Measurements from ENCODE around the gene WAPL.

WAPL gene

DNA sequence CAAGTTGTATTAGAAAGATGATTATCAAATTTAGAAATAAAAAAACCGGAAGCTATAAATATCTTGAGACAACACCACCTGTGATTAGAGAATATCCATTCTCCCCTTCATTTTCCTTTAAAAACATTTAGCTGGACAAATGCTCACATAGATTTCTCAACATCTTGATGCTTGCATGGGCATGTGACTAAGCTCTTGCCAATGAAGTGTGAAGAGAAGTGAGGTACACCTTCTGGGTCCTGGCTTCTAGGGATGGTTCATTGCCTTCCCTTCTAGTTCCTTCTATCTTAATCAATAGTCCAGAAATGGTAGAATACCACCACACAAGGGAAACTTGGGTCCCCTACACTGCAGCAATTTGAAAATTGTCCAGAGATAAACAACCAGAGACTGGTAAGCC is 41.0 kb downstream of the WAPL start:
- DNase-seq (ENCODE audit: extremely low read depth in 1 of 2, low read depth in 1 of 2): no peak

GRCh38 chr10:86472061-86472460 is 49.5 kb downstream of the WAPL start:
- no peak for DNase-seq (ENCODE audit: extremely low read depth in 1 of 2, low read depth in 1 of 2)

- no peak for DNase-seq (ENCODE audit: extremely low read depth in 1 of 2, low read depth in 1 of 2)
Observed at GRCh38 chr10:86461963-86462804, 59.4 kb downstream of the WAPL start.

DNA sequence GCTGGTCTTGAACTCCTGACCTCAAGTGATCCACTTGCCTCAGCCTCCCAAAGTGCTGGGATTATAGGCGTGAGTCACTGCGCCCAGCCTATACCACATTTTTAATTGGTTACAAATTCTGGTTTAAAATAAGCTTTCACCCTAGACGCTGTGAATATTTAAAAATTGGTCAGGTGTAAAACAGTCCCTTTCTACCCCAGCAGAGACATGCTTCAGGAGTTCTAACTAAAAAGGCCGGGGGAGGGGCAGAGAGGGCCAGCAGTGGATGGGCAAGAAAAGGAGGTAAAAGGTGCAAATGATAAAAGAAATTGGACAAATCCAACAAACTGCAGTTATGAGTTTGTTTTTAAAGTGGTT is 70.0 kb downstream of the WAPL start:
- no peak for DNase-seq (ENCODE audit: extremely low read depth in 1 of 2, low read depth in 1 of 2)

GRCh38 chr10:86450806-86451603 is 70.6 kb downstream of the WAPL start:
- DNase-seq (ENCODE audit: extremely low read depth in 1 of 2, low read depth in 1 of 2): no peak

DNA sequence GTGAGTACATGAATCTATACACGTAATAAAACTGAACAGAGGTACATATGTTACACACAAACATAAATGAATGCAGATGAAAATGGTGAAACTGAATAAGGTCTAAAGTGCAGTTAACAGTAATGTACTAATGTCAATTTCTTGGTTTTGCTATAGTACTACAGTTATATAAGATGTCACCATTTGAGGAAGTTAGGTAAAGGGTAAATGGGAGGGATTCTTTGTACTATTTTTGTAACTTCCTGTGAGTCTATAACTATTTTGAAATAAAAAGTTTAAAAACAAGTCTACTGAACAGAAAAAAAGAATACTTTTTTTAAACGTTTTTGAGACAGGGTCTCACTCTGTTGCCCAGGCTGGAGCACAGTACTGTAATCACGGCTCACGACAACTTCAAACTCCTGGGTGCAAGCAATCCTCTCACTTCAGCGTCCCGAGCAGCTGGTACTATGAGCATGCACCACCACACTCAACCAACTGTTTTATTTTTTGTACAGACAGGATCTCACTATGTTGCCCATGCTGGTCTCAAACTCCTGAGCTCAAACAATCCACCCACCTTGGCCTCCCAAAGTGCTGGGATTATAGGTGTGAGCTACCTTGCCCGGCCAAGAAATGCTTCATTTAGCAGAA is 71.5 kb downstream of the WAPL start:
- DNase-seq (ENCODE audit: extremely low read depth in 1 of 2, low read depth in 1 of 2): no peak

DNA sequence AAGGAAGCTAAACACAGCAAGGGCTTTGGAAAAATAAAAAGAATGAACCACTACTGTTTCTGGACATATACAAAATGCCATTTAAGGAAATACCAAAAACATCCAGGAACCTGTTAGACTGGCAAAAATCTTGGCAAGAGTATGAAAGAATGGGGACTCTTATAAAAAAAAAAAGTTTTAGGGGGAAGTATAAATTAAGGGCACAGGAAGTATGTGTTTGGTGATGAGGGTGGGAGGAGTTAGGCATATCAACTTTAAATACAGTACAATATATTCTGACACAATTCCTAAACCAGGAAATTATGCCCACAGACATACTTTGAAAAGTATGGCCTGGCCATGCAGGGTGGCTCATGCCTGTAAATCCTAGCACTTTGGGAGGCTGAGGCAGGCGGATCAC is 74.2 kb downstream of the WAPL start:
- no peak for DNase-seq (ENCODE audit: extremely low read depth in 1 of 2, low read depth in 1 of 2)

GRCh38 chr10:86446987-86447386 is 74.6 kb downstream of the WAPL start:
- DNase-seq (ENCODE audit: extremely low read depth in 1 of 2, low read depth in 1 of 2): no peak

DNA sequence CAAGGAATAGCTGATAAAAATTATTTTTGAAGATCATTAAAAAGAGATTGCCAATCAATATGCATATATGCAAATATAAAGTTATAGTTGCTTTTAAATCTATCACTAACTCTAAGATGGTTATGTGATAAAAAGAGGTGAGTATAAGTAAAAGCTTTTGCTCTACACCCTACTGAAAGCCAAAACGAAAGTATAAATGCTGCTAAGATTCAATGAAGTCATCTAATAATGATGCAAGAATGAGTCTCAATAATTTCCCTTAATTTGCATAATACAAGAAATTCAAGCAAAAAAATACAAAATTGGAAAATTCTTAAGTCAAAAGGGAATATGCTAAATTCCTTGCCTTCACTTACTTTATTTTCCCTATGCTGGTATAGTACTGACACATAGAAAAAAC is 75.2 kb downstream of the WAPL start:
- DNase-seq (ENCODE audit: extremely low read depth in 1 of 2, low read depth in 1 of 2): no peak

- DNase-seq (ENCODE audit: extremely low read depth in 1 of 2, low read depth in 1 of 2): no peak
Observed at GRCh38 chr10:86443936-86444335, 77.7 kb downstream of the WAPL start.

- no peak for DNase-seq (ENCODE audit: extremely low read depth in 1 of 2, low read depth in 1 of 2)
Observed at GRCh38 chr10:86443069-86443468, 78.5 kb downstream of the WAPL start.

GRCh38 chr10:86440874-86441843 is 80.4 kb downstream of the WAPL start:
- no peak for DNase-seq (ENCODE audit: extremely low read depth in 1 of 2, low read depth in 1 of 2)

DNA sequence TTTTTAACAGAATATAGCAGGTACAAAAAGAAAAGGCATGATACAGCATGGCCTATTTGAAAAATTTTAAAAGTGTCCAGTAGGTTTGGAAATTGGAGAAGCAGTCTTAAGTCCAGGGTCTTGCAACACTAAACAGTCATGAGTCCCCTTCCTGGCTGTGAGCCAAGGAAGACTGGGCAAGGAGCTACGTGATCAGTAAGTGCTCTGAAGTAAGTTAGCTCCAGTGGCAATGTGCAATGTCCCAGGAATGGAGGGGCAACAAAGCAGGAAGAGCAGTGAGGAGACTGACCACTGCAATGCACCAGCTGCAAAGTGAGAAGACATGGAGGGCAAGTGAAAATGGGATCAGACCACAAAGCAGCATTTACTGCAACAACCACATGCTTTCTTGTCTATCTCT is 82.0 kb downstream of the WAPL start:
- no peak for DNase-seq (ENCODE audit: extremely low read depth in 1 of 2, low read depth in 1 of 2)

DNA sequence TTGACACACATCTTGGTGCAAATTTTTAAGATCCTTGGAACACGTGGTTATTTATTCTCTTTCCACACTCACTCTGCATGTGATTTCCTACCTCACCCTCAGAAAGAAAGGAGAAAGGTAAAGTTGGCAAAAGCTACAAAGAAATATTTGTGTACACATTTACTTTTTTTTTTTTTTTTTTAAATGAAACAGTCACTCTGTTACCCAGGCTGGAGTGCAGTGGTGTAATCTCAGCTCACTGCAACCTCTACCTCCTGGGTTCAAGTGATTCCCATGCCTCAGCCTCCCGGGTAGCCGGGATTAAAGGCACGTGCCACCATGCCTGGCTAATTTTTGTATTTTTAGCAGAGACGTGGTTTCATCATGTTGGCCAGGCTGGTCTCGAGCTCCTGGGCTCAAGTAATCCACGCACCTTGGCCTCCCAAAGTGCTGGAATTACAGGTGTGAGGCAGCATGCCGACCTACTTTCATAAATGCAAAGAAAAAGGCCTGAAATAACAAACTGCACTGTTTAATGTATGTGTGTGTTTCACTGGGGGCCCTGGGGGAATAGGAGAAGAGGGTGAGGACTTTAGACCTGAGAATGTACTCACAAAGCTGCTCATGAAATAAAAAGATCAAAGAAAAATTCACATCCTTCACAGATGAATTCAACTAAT is 83.4 kb downstream of the WAPL start:
- DNase-seq (ENCODE audit: extremely low read depth in 1 of 2, low read depth in 1 of 2): no peak

DNA sequence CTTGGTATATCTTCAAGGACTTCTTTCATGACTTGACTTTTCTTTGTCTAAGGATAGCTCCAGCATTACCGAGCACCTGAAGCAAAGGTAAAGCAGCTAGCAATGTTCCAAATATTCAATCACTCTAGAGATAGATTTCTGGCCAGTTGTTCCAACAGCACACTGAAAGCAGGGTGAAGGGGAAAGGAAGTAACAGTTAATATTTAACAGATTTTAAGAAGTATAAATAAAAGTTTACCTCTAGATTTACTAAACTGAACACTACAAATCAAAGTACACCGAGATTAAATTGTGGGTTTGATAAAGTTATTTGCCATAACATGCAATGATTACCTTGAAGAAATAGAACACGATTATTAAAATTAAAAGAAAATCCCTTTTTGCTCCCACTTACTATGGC is 84.1 kb downstream of the WAPL start:
- DNase-seq (ENCODE audit: extremely low read depth in 1 of 2, low read depth in 1 of 2): no peak

DNA sequence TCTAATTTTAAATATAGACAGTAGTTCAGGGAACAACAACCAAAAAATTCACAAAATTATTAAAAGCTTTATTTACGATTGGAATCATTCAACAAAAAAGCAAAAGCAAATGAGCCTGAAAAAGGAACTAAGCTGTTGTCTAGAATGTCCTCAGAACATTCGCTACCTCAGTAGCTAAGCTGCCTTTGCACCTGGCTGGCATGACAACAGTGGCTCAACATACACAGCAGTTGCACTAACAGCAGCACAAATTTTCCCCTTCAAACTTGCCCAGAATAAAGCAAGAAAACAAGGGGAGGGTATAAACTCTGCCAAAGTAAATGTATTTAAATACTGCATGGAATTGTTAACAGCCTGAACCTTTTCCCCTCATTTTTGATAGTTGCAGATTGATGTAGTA is 84.6 kb downstream of the WAPL start:
- DNase-seq (ENCODE audit: extremely low read depth in 1 of 2, low read depth in 1 of 2): no peak

GRCh38 chr10:86434656-86435055 is 86.9 kb downstream of the WAPL start:
- DNase-seq (ENCODE audit: extremely low read depth in 1 of 2, low read depth in 1 of 2): no peak

- no peak for DNase-seq (ENCODE audit: extremely low read depth in 1 of 2, low read depth in 1 of 2)
Observed at GRCh38 chr10:86423739-86424138, 97.9 kb downstream of the WAPL start.

DNA sequence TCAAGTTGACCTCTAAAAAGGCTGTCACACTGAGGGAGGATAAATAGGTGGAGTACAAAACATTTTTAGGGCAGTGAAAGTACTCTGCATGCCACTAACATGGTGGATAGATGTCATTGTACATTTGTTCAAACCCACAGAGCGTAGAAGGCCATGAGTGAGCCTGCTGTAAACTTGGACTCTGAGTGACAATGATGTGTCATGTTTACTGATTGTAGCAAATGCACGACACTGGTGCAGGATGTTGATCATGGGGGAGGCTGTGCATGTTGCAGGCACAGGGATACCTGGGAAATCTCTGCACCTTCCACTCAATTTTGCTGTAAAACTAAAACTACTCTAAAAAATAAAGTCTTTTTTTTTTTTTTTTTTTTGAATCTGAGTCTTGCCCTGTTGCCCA is 102.5 kb downstream of the WAPL start:
- DNase-seq (ENCODE audit: extremely low read depth in 1 of 2, low read depth in 1 of 2): no peak

DNA sequence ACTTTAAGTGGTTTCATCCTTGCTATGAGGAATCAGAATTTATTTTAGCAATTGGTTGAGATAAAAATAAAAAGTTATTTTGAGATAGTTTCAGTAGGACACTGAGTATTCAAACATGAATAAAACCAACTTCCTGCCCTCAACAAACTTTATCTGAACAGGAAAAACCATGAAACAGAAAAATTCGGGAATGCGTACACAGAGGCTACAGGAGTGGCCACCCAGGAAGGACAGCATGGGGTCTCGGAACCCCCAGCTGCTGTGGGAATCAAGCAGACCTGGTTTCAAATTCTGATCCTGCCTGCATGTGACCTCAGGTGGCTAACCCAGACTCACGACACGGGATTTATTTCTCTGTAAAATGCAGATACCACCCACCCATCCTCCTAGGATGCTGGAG is 106.0 kb downstream of the WAPL start:
- DNase-seq (ENCODE audit: extremely low read depth in 1 of 2, low read depth in 1 of 2): no peak

All from activated CD8-positive, alpha-beta memory T cell treated with anti-CD3 and anti-CD28 coated beads for 1 hour (primary cell).